ENCODE measurements around the gene RHNO1. TPM values are rescaled to one million over a fixed set of nuclear protein-coding genes. Genes with fewer than 3 reads are reported as not detected.

Gene RHNO1
- total and polyA plus RNA-seq, 7 donors = 6.1 to 21.6 (median 9.6) TPM

GRCh38 chr12:2934371-2934770 is 57.3 kb downstream of the RHNO1 start:
- TF ChIP-seq CTCF (IDR thresholded peaks at IDR 0.05) (no peak), POLR2A (IDR thresholded peaks at IDR 0.05) (no peak), EP300 (IDR thresholded peaks at IDR 0.05) (no peak), POLR2AphosphoS5 (IDR thresholded peaks at IDR 0.05) (no peak)
- Histone ChIP-seq H3K4me3 (no peak overlapping the region), H3K9me3 (no peaks in the 10 kb centered on the region), H3K4me1 (no peaks in the 10 kb centered on the region), H3K36me3 (peaks cover 33 to 92% (median 57%) of the 10 kb centered on the region in 4 donors), H3K27ac (no peak overlapping the region), H3K27me3 (no peaks in the 10 kb centered on the region)
- DNase-seq = peak; percentile 29
- intact Hi-C loops (cut with DNase I) = no loop called here
- WGBS, 2 donors = 92 to 93% methylated on average over 6 of the region's 6 CpGs

GRCh38 chr12:2936301-2936700 is 59.3 kb downstream of the RHNO1 start:
- DNase-seq = peak; percentile 63

GRCh38 chr12:2937500-2937899 is 60.5 kb downstream of the RHNO1 start:
- no peaks in the 10 kb centered on the region for H3K9me3 ChIP-seq
- DNase-seq = no peak
- TF ChIP-seq CTCF (IDR thresholded peaks at IDR 0.05) (no peak), POLR2A (IDR thresholded peaks at IDR 0.05) (no peak), POLR2AphosphoS5 (IDR thresholded peaks at IDR 0.05) (no peak), EP300 (IDR thresholded peaks at IDR 0.05) (no peak)
- peaks cover 18 to 85% (median 45%) of the 10 kb centered on the region in 4 donors for H3K36me3 ChIP-seq
- 86 to 88% methylated on average over 3 of the region's 3 CpGs for WGBS, 2 donors
- H3K27me3 ChIP-seq = no peaks in the 10 kb centered on the region
- no peaks in the 10 kb centered on the region for H3K4me1 ChIP-seq
- H3K27ac ChIP-seq = no peak overlapping the region
- H3K4me3 ChIP-seq = no peak overlapping the region
- intact Hi-C loops (cut with DNase I) = no loop called here

More at GRCh38 chr12:2936301-2936700, 59.3 kb downstream of the RHNO1 start:
- WGBS, 2 donors = 93 to 96% methylated on average over 11 of the region's 11 CpGs
- intact Hi-C loops (cut with DNase I) = no loop called here
- TF ChIP-seq CTCF (IDR thresholded peaks at IDR 0.05) = no peak
- no peak for TF ChIP-seq POLR2AphosphoS5 (IDR thresholded peaks at IDR 0.05)
- TF ChIP-seq POLR2A (IDR thresholded peaks at IDR 0.05) = no peak
- no peak for TF ChIP-seq EP300 (IDR thresholded peaks at IDR 0.05)
- Histone ChIP-seq H3K4me3 (no peak overlapping the region), H3K27me3 (no peaks in the 10 kb centered on the region), H3K9me3 (no peaks in the 10 kb centered on the region), H3K36me3 (peaks cover 29 to 94% (median 55%) of the 10 kb centered on the region in 4 donors), H3K27ac (no peak overlapping the region), H3K4me1 (no peaks in the 10 kb centered on the region)

Other genes with a start within 250 kb of the RHNO1 start
- gene FKBP4, start 82.3 kb upstream of the RHNO1 start, total RNA-seq = 10 to 100 TPM; 21.3 to 33.7 (median 23.5) TPM
- 10 to 100 TPM; 33.6 to 44.5 (median 42.3) TPM for gene FKBP4, start 82.3 kb upstream of the RHNO1 start, polyA plus RNA-seq
- gene ITFG2, start 64.6 kb upstream of the RHNO1 start, total RNA-seq = 10 to 100 TPM; 20.6 to 31.9 (median 25.6) TPM
- 10 to 100 TPM; 11.6 to 31.4 (median 25.2) TPM for gene ITFG2, start 64.6 kb upstream of the RHNO1 start, polyA plus RNA-seq
- 1 to 10 TPM in 3 of 4 donors, under 1 TPM in 1; 0.33 to 10.0 (median 1.9) TPM for gene NRIP2, start 42.2 kb upstream of the RHNO1 start, total RNA-seq
- gene NRIP2, start 42.2 kb upstream of the RHNO1 start, polyA plus RNA-seq = 1 to 10 TPM in 1 of 3 donors, under 1 TPM in 1, not detected in 1; 0.60 to 1.5 TPM
- gene TEX52, start 20.2 kb upstream of the RHNO1 start, total RNA-seq = not detected
- gene TEX52, start 20.2 kb upstream of the RHNO1 start, polyA plus RNA-seq = not detected
- gene FOXM1, start within 50 bp of the RHNO1 start, total RNA-seq = 1 to 10 TPM in 2 of 4 donors, under 1 TPM in 1, not detected in 1; 0.36 to 2.5 (median 1.4) TPM
- gene FOXM1, start within 50 bp of the RHNO1 start, polyA plus RNA-seq = 10 to 100 TPM in 1 of 3 donors, 1 to 10 TPM in 2; 2.4 to 34.9 (median 3.7) TPM
- 10 to 100 TPM; 17.8 to 32.1 (median 24.8) TPM for gene TULP3, start 13.7 kb downstream of the RHNO1 start, total RNA-seq
- gene TULP3, start 13.7 kb downstream of the RHNO1 start, polyA plus RNA-seq = 1 to 10 TPM; 3.0 to 9.6 (median 7.8) TPM
- gene TEAD4, start 82.2 kb downstream of the RHNO1 start, total RNA-seq = 10 to 100 TPM in 1 of 4 donors, 1 to 10 TPM in 3; 2.9 to 31.2 (median 4.4) TPM
- 10 to 100 TPM in 1 of 3 donors, 1 to 10 TPM in 2; 1.6 to 16.3 (median 3.6) TPM for gene TEAD4, start 82.2 kb downstream of the RHNO1 start, polyA plus RNA-seq
- gene TSPAN9, start 200.2 kb downstream of the RHNO1 start, total RNA-seq = 10 to 100 TPM; 18.2 to 28.0 (median 21.4) TPM
- gene TSPAN9, start 200.2 kb downstream of the RHNO1 start, polyA plus RNA-seq = 10 to 100 TPM in 1 of 3 donors, 1 to 10 TPM in 1, under 1 TPM in 1; 0.92 to 14.5 (median 2.4) TPM